Inflammatory macrophage treated with lipopolysaccharide for 4 hours (primary cell): ENCODE data around the gene CRPPA.
A peak's percentile ranks its signal among the peaks of the same experiment; 100 is the strongest.

Experiments
- DNase-seq: peaks from one replicate; pipeline ENCODE4 v3.0.0-alpha.2; 2020

CRPPA gene

DNA sequence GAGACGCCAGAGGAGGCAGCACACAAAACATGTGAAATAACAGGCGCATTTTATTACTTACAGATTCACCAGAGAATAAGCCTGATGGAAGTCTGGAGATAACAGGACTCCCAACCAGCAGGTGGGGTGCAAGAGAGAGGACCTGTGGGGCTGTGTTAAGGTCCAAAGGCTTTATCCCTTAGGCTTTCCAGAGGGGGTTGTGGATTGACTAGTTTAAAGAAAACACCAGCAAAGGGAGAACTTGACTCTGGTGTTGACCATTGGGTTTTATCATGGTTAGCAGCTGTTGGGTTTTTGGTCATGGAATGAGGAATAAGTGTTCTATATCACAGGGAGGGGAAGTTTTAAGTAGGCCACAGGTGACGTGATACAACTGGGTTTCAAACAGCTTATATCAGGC, 1.6 kb upstream of the CRPPA start:
- no peak for DNase-seq

DNA sequence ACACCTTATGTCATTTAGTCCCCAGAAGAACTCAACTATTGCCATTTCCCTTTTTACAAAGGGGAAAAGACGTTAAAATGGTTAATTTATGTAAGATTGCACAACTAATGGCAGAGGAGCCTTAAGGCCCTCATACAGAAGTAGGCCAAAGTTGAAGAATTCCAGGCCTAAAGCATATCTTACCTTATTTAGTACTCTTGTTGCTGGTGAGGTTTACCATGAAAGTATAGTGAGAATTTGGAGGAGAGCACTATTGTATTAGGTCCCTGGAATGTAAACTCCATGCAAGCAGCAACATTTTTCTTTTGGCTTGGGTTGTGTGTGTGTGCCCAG, 731 bp upstream of the CRPPA start:
- no peak for DNase-seq

DNA sequence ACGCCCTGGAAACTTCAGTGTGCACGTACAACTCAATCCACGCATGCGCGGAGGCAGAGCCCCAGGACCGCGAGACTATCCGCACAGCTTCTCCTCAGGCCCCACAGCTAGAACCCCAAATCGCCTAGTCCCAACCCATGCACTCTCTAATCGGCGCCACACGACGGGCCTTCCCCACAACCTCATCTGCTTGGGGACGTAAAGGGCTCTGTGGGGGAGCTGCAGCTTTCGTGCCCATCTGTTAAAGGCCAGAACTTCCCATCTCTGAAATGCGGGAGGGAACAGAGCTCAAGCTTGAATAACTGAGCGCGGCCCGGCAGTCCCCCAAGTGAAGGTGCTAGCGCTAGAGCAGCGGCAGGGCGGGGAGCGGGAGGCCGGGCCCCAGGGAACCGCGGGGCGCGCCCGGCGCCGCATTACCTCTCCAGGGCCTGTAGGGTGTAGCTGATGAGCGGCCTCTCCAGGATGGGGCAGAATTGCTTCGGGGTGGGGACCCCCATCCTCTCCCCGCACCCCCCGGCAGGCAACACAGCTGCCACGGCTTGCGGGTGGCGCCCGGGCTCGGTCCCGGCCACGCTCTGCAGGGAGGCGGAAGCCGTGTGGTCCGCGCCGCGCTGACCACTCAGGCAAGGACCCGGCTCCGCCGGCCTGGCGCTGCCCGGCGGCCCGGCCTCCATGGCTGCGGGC, 547 bp downstream of the CRPPA start:
- peak; percentile 81 for DNase-seq

GRCh38 chr7:16420329-16420648, 1.0 kb downstream of the CRPPA start:
- no peak for DNase-seq

DNA sequence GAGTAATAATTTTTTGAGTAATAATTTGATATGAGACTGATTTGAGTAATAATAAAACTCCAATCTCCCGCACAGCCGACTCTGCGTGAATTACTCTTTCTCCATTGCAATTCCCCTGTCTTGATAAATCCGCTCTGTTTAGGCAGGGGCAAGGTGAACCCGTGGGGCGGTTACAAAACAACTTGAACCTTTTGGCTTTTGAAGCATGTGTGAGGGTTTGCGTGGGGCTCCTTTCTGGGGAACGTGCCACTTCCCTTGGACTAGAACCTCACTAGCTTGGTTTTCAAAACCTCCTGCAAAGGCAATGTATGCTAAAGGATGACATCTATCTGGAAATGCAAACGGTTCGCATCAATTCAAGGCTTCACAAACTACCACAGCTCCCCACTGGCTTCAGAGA, 1.5 kb downstream of the CRPPA start:
- no peak for DNase-seq

GRCh38 chr7:16419126-16419525, 2.2 kb downstream of the CRPPA start:
- DNase-seq, result no peak

- peak; percentile 49 for DNase-seq
Measured at GRCh38 chr7:16417906-16418305, 3.4 kb downstream of the CRPPA start.

- DNase-seq, result no peak
Measured at GRCh38 chr7:16416289-16417282, 4.8 kb downstream of the CRPPA start.

GRCh38 chr7:16412274-16413254, 8.8 kb downstream of the CRPPA start:
- DNase-seq, result no peak

GRCh38 chr7:16411391-16411790, 9.9 kb downstream of the CRPPA start:
- DNase-seq, result no peak

- no peak for DNase-seq
Measured at GRCh38 chr7:16409777-16410176, 11.6 kb downstream of the CRPPA start.

DNA sequence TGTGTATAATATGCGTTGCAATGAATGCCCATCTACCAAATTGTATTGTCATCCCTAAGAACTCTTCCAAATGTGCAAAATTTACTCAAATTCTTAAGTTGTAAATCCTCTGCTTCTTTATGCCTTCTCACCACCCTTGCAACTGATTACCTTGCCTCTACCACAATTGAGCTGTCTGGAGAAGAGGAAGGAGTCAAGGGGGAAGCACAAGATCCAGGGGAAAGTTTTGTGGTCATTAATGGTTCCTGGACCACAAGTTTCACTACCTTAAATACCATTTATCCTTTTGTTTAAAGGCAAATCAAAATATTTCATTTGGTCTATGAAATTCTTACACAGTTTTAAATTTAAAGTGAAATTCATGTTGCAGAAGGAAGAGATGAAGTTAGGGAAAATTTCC, 16.7 kb downstream of the CRPPA start:
- peak; percentile 72 for DNase-seq

GRCh38 chr7:16403475-16403874, 17.9 kb downstream of the CRPPA start:
- no peak for DNase-seq

DNA sequence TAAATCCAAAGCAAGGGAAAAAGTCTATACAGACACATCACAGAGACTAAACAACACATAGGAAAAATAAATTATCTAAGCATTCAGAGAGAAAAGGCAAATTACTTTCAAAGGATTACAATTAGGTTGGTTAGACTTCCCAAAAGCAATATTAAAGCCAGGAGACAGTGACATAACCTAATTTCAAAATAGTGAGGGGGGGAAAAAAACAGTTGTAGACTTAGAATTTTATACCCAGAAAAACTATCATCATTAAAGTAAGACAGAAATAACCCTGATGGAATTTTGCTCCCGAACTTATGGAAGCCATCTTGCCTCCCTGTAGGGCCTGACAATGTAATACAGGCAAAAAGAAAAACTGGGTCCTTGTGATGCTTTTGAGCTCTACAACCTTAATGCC, 18.4 kb downstream of the CRPPA start:
- no peak for DNase-seq

DNA sequence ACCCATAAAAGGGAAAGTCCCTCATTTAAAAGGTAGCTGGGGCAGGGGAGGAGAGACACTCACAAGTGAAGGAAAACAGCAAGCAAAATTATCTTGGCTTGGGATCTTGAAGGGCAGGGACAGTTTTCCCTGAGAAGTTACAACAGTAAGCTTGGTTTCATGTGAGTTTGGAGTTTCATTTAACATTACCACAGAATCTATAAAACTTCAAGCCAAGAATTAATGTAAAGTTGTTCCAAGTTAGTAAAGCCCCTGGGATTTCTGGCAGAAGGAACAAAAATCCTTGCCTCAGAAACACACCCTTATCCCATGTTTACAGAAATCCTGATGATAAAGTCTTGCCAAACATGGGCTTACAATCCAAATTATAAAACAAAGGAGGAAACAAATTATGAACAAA, 19.2 kb downstream of the CRPPA start:
- DNase-seq, result no peak

DNA sequence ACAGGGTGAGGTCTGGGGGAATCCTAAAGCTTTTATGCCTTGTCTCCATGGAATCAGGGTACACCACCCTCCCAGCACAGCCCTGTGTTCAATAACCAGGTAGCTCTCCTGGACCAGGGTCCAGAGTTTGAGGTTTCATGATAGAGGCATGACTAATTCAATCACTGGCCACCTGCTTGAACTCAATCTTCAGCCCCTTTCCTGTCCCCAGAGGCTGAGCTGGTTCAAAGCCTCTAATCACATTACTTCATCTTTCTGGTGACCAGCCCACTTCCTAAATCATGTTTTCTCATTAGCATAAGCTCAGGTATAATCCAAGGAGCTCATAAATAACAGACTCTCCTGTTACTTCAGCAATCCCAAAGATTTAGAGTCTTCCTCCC, 20.5 kb downstream of the CRPPA start:
- DNase-seq, result no peak

- DNase-seq, result no peak
Measured at GRCh38 chr7:16399916-16400892, 21.1 kb downstream of the CRPPA start.

GRCh38 chr7:16399265-16399831, 22.0 kb downstream of the CRPPA start:
- DNase-seq, result no peak

- no peak for DNase-seq
Measured at GRCh38 chr7:16398146-16399017, 23.0 kb downstream of the CRPPA start.

DNA sequence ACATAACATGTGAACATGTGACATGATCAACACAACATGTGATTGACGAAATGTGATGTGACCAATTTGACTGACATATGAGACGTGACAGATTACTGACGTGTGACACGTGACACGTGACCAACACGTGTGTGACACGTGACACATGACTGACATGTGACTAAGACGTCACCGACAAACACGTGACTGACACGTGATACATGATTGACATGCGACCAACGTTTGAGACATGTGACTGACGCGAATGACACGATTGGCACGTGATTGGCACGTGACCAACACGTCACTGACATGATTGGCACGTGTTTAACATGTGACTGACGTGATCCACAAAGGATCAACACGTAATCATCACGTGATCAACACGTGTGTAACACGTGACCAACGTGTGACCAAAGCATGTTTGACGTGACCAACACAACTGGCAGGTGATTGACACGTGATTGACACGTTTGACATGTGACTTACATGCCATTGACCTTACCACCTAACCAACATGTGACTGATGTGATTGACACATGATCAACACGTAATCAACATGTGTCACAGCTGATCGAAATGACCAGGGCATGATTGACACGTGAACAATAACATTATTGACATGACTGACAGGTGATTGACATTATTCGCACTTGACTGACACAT, 23.7 kb downstream of the CRPPA start:
- no peak for DNase-seq
